Neural cell (in vitro differentiated cells): ENCODE measurements around the gene NR2C2. TPM values are rescaled to one million over a fixed set of nuclear protein-coding genes. Genes with fewer than 3 reads are reported as not detected.

Experiments used
- polyA plus RNA-seq: library from polyadenylated mRNA; depleted of rRNA; stranded (reverse); fragments of >200 nt; gene quantifications from 2 replicates; pipeline ENCODE4 v1.2.3, GENCODE V29; 2014

The NR2C2 gene
- polyA plus RNA-seq, 1 donor from 2014 or later = 37.5 TPM

Other genes starting within 250 kb of the NR2C2 start
- 0.42 TPM in 1 of 2 replicates, not detected in the other for gene FGD5, start 128.6 kb upstream of the NR2C2 start, polyA plus RNA-seq
- gene MRPS25, start 117.7 kb downstream of the NR2C2 start, polyA plus RNA-seq = 74.4 and 97.7 TPM in 2 replicates
- gene RBSN, start 151.6 kb downstream of the NR2C2 start, polyA plus RNA-seq = 21.7 and 27.6 TPM in 2 replicates